Stimulated activated CD4-positive, alpha-beta T cell treated with anti-CD3 and anti-CD28 coated beads, Interleukin-1b, Interleukin-23, amount 100 ng/mL, for 24 hours (primary cell): ENCODE measurements around the gene MYH9.
"Not testable (repeated sequence)": the region's sequence is repeated elsewhere in the genome, so short reads cannot be mapped to it uniquely, and the experiment has no call there.

Source experiments
- DNase-seq, 4 experiments: peaks; one replicate each; pipeline ENCODE4 v3.0.0-alpha.2; 2020; ENCODE audit warnings: low read depth in 4 of 4, low spot score in 1 of 4

The MYH9 gene

GRCh38 chr22:36253523-36254490 lies 134.0 kb downstream of the MYH9 start:
- no peak for DNase-seq

DNA sequence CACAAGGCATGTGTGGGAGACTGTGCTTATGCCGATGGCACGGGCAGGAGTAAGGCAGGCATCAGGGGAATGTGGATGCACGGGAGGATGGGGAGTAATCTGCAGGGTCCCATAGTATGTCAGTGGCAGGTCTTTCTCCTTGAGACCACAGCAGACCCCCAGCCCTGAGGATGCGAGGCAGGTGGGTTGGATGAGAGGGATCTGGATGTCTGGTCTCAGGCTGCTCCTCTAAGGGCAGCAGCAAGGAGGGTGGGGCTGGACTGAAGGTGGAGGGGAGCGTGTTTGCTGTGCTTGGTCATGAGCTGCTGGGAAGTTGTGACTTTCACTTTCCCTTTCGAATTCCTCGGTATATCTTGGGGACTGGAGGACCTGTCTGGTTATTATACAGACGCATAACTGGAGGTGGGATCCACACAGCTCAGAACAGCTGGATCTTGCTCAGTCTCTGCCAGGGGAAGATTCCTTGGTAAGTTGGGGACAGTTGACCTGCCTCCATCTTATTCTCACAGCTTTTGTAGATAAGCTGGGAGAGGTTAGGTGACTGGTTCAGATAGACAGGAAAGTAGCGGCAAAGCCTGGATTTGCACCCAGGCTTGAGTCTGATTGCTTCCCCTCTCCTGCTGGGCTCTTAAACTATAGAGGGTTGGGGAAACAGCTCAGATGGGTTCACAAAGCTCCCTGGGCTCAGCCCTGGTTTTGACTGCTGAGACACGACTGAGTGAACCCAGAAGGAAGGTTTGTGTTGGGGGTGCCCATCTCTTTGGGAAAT lies 134.8 kb downstream of the MYH9 start, which contains the start of gene APOL1:
APOL1 (plus strand) TSS at position 380 of the 769 bp plus-strand sequence. CDS start 1,823 bp downstream, outside the sequence.
- peak in 1 of 4 experiments; percentile 45 for DNase-seq

GRCh38 chr22:36251979-36252608 lies 135.7 kb downstream of the MYH9 start:
- not testable (repeated sequence) for DNase-seq

DNA sequence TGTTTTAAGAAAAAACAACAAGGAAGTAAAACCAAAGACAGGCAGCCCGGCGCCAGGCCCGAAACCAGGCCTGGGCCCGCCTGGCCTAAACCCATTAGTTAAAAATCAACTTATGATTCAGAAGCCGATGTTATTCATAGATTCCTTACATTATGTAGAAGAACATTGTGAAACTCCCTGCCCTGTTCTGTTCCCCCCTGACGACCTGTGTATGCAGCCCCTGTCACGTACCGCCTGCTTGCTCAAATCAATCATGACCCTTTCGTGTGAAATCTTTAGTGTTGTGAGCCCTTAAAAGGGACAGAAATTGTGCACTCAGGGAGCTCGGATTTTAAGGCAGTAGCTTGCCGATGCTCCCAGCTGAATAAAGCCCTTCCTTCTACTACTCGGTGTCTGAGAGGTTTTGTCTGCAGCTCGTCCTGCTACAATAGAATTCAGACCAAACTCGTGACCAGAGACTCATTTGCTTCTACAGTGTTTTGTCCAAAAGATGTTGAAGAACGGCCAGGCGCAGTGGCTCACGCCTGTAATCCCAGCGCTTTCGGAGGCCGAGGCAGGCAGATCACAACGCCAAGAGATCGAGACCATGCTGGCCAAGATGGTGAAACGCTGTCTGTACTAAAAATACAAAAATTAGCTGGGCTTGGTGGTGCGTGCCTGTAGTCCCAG lies 137.3 kb downstream of the MYH9 start:
- DNase-seq = not testable (repeated sequence)

GRCh38 chr22:36249160-36249559 lies 138.6 kb downstream of the MYH9 start:
- DNase-seq = no peak

DNA sequence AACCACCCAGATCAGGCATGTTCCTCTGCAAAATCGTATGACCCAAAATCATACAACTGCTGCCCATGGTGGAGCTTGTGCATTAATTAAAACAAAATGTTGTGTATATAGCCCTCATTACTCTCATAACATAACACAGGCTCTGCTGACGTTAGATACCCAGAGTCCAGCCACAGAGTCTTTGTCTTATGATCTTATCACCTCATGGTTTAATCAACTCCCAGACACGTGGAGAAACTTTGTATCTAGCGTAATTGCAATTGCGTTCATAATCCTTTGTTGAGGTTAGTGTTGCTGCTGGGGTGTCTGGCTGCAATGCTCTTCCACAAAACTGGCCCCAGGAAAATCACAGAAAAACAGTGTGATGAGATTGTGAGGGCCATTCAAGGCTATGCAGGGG lies 139.8 kb downstream of the MYH9 start:
- no peak for DNase-seq

- no peak for DNase-seq
These were observed 141.0 kb downstream of the MYH9 start for GRCh38 chr22:36246718-36247117.

GRCh38 chr22:36245805-36246356 lies 141.9 kb downstream of the MYH9 start:
- DNase-seq = no peak

DNA sequence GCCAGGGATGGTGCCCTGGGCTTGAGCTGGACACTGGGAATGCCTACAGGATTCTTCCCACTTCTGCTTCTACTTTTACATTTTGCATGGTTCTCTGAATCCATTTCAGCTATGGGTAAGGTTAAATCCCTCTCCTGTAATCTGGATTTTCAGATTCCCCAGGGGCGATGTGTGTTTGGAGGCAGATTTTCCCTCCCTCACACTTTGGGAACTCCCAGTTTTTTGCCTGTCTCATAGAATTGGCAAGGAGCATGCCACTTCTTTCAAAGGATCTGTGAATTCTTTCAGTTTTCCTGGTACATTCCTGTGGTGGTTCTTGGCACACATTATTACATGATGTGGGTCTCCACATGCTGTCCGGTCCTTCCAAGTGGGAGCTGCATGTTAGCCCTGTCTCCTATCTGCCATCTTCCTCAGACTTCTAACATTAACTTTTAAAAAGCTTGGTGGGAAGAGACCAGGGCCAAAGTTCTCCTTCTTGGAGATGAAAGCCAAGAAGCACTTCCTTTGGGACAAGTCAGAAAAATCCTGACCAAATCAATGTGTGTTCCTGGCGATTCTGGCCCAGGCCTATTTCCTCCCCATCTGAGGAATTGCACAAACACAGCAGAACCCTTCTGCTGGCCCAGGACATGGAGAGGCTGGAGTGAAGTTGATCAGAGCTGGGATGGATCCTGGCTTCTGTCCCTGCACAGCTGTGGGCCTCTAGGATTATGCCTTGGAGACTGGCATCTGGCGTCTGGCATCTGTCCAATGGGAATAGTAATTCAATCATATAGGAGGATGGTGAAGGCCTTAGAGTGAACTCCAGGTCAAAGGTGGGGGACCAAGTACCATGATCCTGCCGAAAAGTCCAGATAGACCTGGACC lies 143.0 kb downstream of the MYH9 start:
- no peak for DNase-seq

GRCh38 chr22:36243986-36244385 lies 143.8 kb downstream of the MYH9 start:
- DNase-seq = no peak

GRCh38 chr22:36239401-36240171 lies 148.2 kb downstream of the MYH9 start, which contains the start of gene APOL2:
Gene APOL2, minus strand, starts transcription at chr22:36239527. Its CDS starts 6,365 bp downstream, at chr22:36233162.
- DNase-seq = peak; percentile 55 to 80 (median 69)

GRCh38 chr22:36239150-36239400 lies 148.7 kb downstream of the MYH9 start:
- DNase-seq = no peak

GRCh38 chr22:36238373-36239149 lies 149.2 kb downstream of the MYH9 start:
- DNase-seq = no peak

DNA sequence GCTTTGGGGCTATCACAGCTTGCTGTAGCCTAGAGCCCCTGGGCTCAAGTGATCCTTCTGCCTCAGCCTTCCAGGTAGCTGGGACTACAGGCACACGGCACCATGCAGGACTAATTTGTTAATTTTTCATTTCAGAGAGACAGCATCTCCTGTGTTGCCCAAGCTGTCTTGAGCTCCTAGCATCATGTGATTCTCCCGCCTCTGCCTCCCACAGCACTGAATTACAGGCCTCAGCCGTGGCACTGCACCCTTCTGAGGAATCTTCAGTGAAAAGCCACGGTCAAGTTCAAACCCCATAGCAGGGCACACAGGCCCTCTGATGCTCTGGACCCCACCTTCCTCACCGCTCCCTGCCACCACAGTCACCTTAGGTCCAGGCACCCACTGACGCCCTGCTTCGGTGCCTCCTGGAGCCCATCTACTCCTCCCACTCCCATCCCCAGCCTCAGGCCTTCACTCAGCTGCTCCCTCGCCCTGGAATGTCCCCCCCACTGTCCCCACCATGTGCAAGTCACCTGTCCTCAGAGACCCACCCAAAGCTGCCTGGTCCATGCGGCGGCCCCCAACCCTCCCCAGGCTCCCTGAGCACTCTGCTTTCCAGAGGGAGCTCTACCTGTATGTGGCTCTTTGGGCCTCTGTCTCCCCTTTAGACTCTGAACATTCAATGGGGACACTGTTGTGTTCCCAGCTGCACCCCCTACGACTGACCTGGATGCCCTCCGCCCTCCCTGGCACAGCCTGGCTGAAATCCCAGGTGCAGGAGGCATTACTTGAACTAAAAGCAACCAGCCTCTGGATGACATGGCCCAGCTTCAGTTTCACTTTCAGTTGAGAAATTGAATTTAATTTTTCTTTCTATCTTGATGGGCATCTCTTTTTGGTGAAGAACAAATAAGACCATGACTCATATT lies 150.1 kb downstream of the MYH9 start:
- no peak for DNase-seq

DNA sequence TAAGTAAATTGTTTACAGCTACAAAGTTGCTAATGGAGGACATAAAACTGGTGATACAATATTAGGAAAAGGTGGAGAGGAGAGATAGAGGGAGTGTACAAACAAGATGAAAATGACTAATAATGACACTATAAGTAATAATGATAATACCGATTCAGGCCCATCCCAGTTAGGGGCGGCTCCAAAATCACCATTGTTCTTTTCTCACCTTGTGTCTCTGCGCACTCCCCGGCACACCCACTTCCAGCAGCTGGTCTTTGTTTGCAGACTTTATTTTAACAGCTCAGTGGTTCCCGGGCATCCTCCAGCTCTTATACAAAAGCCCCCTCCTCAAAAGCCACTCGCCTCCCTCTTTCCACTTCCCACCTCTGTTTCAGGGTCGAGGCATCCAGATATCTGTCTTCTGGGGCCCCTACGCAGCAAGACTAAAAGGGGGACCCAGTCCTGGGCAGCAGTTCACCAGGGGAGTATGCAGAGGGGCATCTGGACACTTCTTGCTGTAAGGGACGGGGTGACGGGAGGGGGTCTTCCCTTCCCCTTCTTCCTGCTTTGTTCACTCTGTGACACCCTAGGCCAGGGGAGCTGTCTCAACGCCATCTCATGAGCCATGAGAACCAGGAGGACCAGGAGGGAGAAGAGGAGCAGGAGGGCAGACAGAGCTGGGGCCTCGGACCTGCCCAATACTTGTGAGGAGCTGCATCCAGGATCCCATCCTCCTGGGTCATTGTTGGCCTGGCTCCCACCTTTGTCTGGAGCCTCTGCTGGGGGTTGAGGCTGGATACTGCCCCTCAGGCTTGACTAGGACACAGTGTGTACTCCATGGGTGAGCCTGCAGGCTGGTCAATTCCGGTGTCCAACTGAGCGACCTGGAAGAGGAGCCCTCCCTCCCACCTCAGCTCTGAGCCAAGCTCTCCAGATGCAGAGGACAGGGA lies 151.1 kb downstream of the MYH9 start:
- DNase-seq = no peak

DNA sequence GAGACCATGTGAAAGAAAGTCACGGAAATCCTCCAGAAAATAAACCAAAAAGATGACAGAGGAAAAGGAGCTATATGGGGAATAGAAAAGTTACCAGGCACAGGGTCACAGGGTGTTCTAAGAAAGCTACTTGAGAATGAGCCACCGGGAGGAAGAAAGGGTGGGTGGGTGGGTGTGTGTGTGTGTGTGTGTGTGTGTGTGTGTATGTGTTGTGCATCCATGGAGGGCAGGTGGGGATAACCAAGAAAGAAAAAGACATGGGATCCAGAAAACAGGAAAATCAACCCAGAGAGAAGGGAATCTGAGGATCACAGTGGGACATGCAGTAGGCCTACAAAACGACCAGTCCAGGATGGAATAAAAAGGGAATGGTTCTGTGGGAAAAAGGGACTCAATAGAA lies 152.2 kb downstream of the MYH9 start:
- no peak for DNase-seq
